GM21423 (cell line): ENCODE results near the gene PAH.
A peak's percentile ranks its signal among the peaks of the same experiment; 100 is the strongest.

Experiments used
- ATAC-seq: cut with Tn5 transposase; IDR thresholded peaks from one replicate; pipeline ENCODE4 v1.9.1; 2021; ENCODE audit warnings: mild to moderate bottlenecking, moderate library complexity; ENCODE audit not compliant: unreplicated experiment

Gene PAH

GRCh38 chr12:102917026-102917787 is at the start of gene PAH:
Gene PAH, minus strand, starts transcription at chr12:102917244. Its CDS starts 114 bp downstream, at chr12:102917130.
- peak; percentile 56 for ATAC-seq

DNA sequence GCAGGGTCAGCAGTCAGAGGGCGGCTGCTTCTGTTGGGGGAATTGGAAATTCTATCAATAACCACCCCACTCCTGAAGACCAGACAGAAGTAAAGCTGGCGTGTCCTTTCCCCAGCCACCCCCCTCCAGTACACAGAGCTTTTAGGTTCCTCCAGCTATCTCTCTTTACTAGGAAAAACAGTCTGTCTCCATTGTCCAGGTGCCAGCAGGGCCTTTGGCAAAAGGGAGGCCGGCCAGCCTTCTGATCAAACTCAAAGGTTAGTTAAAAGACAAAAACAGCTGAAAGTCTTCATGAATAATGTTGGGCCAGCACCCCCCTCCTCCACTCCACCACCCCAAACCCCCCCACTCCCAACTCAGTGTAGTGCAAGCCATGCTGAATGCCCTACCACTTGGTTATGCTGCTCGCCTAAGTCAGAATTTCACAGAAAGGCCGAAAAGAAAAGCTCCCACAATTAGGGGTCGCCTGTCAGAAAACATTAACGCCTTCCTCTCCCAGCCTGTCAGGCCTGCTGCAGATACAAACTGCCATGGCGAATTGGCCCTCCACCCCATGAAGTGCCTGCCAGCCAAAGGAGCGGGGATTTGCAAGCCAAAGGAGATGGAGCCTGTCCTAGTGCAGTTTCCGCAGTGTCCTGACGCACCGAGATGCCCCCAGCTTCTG is 49.3 kb upstream of the PAH start:
- no peak for ATAC-seq

DNA sequence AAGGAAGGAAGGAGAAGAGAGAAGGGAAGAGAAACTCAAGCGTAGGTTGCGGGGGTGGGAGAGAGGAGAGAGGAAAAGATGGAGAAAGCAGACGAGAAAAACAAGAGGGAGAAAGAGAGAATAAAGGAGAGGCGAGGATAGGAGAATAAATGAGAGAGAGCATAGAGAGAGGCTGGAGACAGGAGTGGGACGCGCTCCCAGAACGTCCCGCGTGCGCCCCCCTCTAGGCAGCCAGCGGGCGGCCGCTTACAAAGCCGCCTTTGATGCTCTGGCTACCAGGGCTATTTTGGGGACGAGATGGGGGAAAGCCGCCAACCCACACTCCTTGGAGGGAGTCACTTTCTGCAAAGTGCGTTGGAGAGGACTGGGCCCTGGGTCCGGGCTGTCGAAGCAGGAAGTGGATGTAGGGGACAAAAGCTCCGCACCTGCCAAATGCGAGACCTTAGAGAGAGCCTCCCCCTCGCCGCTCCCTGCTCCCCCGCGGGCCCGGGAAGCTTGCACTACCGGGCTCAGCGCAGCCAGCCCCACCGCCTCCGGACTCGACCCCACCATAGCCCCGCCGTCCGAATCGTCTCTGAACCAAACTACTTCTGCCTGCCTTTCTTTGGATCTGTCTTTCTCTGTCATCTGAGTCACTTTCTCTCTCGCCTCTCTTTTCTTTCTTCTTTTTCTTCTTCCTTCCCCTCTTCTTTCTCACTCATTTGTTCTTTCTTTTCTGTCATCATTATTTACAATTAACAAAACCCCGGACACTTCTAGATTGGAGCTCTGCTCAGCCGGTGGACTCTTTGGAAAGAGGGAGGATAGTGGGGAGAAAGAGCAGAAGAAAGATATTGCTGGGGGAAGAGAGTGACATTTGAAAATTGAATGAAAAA is 48.5 kb upstream of the PAH start:
- peak; percentile 29 for ATAC-seq

GRCh38 chr12:102964872-102965271 is 47.8 kb upstream of the PAH start:
- peak; percentile 64 for ATAC-seq

GRCh38 chr12:102963796-102964195 is 46.8 kb upstream of the PAH start:
- ATAC-seq, result no peak

- no peak for ATAC-seq
Measured at GRCh38 chr12:102962986-102963385, 45.9 kb upstream of the PAH start.

GRCh38 chr12:102962532-102962931 is 45.5 kb upstream of the PAH start:
- ATAC-seq, result no peak

DNA sequence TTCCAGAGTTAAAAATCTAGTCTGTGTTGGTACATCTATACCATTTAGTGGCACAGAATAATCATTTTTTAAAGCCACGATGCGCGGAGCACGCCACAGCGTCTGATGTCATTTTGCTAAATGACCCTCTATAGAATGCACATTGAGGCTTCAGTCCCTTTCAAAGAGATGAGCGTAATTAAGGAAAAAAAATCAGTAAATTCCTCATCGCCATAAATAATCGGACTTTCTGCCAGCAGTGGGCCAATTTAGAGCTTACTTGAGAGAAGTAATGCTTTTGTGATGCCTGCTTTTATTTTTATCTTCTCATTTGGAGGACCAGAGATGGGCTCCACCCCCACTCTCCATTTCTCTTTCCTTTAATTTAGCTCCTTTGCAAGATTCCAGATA is 44.4 kb upstream of the PAH start:
- no peak for ATAC-seq

- no peak for ATAC-seq
Measured at GRCh38 chr12:102960766-102961465, 43.9 kb upstream of the PAH start.

DNA sequence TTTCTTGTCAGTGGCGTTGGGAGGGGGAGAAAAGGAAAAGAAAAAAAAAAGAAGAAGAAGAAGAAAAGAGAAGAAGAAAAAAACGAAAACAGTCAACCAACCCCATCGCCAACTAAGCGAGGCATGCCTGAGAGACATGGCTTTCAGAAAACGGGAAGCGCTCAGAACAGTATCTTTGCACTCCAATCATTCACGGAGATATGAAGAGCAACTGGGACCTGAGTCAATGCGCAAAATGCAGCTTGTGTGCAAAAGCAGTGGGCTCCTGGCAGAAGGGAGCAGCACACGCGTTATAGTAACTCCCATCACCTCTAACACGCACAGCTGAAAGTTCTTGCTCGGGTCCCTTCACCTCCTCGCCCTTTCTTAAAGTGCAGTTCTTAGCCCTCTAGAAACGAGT is 42.3 kb upstream of the PAH start:
- ATAC-seq, result no peak

DNA sequence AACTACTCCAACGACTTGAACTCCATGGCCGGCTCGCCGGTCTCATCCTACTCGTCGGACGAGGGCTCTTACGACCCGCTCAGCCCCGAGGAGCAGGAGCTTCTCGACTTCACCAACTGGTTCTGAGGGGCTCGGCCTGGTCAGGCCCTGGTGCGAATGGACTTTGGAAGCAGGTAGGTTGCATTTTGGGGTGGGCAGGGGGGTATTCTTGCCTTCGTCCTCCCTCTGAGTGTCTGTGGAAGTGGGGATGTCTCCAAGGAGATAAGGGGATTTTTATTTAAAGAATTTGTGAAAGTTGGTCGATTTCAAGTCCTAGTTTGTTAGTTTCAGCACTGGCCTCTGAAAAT is 41.8 kb upstream of the PAH start:
- no peak for ATAC-seq

- ATAC-seq, result peak; percentile 46
Measured at GRCh38 chr12:102958073-102958829, 41.2 kb upstream of the PAH start.

- ATAC-seq, result peak; percentile 29
Measured at GRCh38 chr12:102957339-102958050, 40.5 kb upstream of the PAH start, which contains the start of gene ASCL1. Gene ASCL1, plus strand, starts transcription at chr12:102957674. Its CDS starts 571 bp downstream, at chr12:102958245.

DNA sequence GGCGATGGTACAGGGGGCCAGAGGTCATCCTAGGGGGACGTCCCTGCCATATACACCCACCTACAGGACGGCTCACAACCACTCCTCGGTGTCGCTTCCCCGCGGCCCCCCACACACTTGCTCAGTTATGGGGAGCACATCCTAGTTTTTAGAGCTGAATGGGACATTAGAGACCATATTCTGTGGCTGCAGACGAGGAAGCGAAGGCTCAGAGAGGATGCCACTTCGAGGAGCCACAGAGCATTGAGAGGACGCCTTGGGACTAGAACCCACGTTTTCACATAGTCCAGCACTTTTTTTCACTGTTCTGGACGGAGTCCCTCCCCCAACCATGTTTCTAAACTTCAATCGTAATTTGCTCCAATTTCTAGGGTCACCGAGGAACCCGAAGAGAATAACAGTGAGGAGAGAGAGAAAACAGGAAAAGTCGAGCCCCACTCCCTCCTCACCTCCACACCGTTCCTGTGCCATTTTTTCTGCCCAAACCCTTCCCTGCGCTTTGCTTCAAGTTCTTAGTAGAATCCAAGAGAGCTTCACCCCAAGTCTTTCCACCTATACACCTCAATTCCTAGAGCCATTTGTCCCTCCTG is 39.8 kb upstream of the PAH start:
- no peak for ATAC-seq

GRCh38 chr12:102955926-102956737 is 39.1 kb upstream of the PAH start:
- no peak for ATAC-seq

DNA sequence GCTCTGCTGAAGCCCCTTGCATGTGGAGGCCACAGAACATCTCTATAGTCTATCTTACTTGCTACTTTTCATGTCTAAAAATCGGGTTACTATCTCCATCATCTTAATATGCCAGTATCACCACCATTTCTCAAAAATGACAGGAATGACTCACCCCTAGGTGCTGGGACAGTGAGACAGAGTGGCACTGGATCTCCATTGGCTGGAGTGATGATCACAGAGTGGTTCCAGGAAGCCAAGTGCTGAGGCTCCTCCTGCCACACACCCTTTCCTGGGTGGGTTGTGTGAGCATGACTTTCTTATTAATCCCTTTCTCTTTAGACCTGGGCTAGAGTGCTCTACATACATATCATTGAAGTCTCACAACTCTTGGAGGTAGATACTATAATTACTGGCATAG is 37.1 kb upstream of the PAH start:
- no peak for ATAC-seq

- no peak for ATAC-seq
Measured at GRCh38 chr12:102953221-102953620, 36.2 kb upstream of the PAH start.

GRCh38 chr12:102951841-102952240 is 34.8 kb upstream of the PAH start:
- no peak for ATAC-seq
